DND-41 (cell line): ENCODE data around the gene NLRP8.
"Not testable (repeated sequence)": the region's sequence is repeated elsewhere in the genome, so short reads cannot be mapped to it uniquely, and the experiment has no call there.

Experiments used
- CTCF ChIP-seq: IDR thresholded peaks from 2 replicates; pipeline ENCODE4 v1.5.1; 2012; ENCODE audit warnings: borderline replicate concordance, low read length, moderate library complexity, mild to moderate bottlenecking; ENCODE audit not compliant: poor library complexity, severe bottlenecking; ENCODE audit errors: extremely low read depth
- EZH2 ChIP-seq: IDR thresholded peaks from 3 replicates; pipeline ENCODE4 v1.6.1; 2012; ENCODE audit warnings: borderline replicate concordance, low read depth, mild to moderate bottlenecking, moderate library complexity, low read length, inconsistent platforms; ENCODE audit not compliant: severe bottlenecking

- TF ChIP-seq CTCF, EZH2: not testable (repeated sequence)
Observed at GRCh38 chr19:55929258-55929657, 18.4 kb upstream of the NLRP8 start.
